ENCODE results near the gene SPPL2C.

Gene SPPL2C

GRCh38 chr17:45844695-45845375, at the start of gene SPPL2C:
Gene SPPL2C, plus strand, starts transcription at chr17:45844881. Its CDS starts 26 bp downstream, at chr17:45844907.
- no peak for DNase-seq

- DNase-seq = no peak
Measured at GRCh38 chr17:45800816-45801215, 43.9 kb upstream of the SPPL2C start.

- no peak for DNase-seq
Measured at GRCh38 chr17:45801421-45801820, 43.3 kb upstream of the SPPL2C start.

GRCh38 chr17:45808845-45809244, 35.8 kb upstream of the SPPL2C start:
- DNase-seq = no peak

GRCh38 chr17:45809499-45809898, 35.2 kb upstream of the SPPL2C start:
- DNase-seq = no peak

GRCh38 chr17:45812102-45812501, 32.6 kb upstream of the SPPL2C start:
- no peak for DNase-seq

- DNase-seq = no peak
Measured at GRCh38 chr17:45813048-45813725, 31.5 kb upstream of the SPPL2C start.

- no peak for DNase-seq
Measured at GRCh38 chr17:45814622-45815606, 29.8 kb upstream of the SPPL2C start.

- no peak for DNase-seq
Measured at GRCh38 chr17:45815752-45816151, 28.9 kb upstream of the SPPL2C start.

- DNase-seq = no peak
Measured at GRCh38 chr17:45818041-45818440, 26.6 kb upstream of the SPPL2C start.

- DNase-seq = no peak
Measured at GRCh38 chr17:45818699-45819098, 26.0 kb upstream of the SPPL2C start.

GRCh38 chr17:45819632-45820031, 25.0 kb upstream of the SPPL2C start:
- no peak for DNase-seq

- no peak for DNase-seq
Measured at GRCh38 chr17:45820052-45820780, 24.5 kb upstream of the SPPL2C start.

GRCh38 chr17:45821147-45821546, 23.5 kb upstream of the SPPL2C start:
- DNase-seq = no peak

- DNase-seq = no peak
Measured at GRCh38 chr17:45823598-45823997, 21.1 kb upstream of the SPPL2C start.

- no peak for DNase-seq
Measured at GRCh38 chr17:45824475-45824874, 20.2 kb upstream of the SPPL2C start.

- no peak for DNase-seq
Measured at GRCh38 chr17:45824901-45825492, 19.7 kb upstream of the SPPL2C start.

GRCh38 chr17:45825792-45826191, 18.9 kb upstream of the SPPL2C start:
- DNase-seq = no peak

- DNase-seq = no peak
Measured at GRCh38 chr17:45826919-45827588, 17.6 kb upstream of the SPPL2C start.

- DNase-seq = no peak
Measured at GRCh38 chr17:45828171-45828570, 16.5 kb upstream of the SPPL2C start.

GRCh38 chr17:45828582-45829133, 16.0 kb upstream of the SPPL2C start:
- no peak for DNase-seq
